Endothelial cell of hepatic sinusoid (primary cell): ENCODE measurements around the gene SLC38A8.

Experiments
- in situ Hi-C: cut with HindIII; loops from 2 replicates; pipeline ENCODE4 v1.10.0; 2017; ENCODE audit warnings: low sequenced_read_pairs

Gene SLC38A8

GRCh38 chr16:84033251-84034195 is 9.1 kb downstream of the SLC38A8 start:
- in situ Hi-C loops, result loop anchor here (5.0 kb wide), 2 partner anchors 46 to 69 kb away; no protein-coding TSS in a partner anchor

DNA sequence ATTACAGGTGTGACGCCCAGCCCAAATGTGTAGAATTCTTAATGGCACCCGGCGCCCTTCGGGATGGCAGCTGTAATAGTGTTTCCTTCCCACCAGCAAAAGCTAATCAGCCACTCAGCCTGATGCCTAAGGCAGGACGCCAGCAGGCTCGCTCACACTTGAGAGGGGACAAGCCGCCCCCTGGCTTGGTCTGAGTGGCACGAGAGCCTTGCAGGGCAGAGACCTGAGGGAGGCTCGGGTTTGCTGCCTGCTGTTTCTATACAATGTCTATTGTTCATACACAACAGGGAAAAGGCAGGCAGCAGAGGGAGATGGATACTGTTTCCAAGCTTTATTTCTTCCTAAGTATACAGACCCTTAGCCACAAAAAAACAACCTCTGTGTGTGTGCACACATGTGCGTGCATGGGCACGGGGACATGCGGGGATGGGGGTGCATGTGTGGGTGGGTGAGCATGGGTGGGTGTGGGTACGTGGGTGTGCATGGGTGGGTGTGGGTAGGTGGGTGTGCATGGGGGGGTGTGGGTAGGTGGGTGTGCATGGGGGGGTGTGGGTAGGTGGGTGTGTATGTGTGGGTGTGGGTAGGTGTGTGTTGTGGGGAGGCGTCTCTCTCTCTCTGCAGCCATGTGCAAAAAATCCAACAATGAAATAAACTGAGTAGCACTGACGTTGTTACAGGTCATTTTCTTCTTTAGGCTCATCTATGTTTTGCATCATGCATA is 10.0 kb downstream of the SLC38A8 start:
- in situ Hi-C loops, result loop anchor here (5.0 kb wide), 2 partner anchors 45 to 70 kb away; no protein-coding TSS in a partner anchor

DNA sequence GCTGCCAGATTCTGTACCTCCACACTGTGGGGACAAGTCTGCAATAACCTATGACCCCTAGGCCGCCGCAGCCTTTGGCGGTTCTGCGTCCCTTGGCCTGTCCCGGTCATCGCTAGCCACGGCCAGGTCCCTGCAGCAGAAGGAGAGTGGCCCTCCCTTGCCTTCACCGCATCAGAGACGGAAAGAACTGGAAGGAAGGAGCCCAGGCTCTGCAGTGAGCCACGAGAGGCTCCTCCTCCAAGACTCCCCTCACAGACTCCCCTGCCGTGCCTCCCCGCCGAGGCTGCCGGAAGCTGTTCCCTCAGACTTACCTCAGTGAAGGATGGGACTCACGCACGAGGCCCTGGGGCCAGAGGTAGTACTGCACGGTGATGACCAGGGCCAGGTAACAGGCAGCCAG is 11.0 kb downstream of the SLC38A8 start:
- in situ Hi-C loops, result loop anchor here (5.0 kb wide), 2 partner anchors 44 to 71 kb away; no protein-coding TSS in a partner anchor

DNA sequence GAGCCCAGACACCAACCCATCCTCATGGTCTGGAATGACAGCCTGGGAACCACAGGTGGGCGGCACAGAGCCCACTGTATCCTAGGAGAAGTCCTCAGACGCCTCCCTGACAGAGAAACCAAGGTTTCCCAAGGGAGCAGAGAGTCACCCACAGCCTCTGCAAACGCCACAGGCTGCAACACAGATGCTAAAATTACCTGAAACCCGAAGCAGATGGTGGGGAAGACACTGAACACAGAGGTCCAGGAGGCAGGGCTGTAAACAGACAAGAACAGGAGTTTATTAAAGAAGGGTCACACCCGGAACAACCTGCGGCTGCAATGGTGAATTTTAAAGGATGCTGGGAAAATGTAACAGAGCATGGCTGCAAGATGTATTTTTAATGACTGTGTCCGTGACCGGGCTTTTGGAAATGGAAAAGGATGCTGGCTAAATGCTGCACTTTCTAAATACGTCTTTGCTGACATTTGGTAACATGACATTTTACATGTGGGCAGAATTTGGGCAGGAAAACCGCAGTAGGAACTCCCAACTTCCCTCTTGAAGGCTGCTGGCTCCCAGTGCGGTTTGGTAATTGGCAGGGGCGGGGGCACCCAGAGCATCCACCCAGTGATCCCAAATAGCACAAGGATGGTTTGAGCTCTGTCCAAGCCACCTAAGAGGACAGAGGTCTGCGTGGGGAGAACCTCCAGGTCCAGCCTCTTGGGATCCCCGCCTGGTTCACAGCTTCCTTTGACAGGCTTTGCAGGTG is 13.1 kb downstream of the SLC38A8 start:
- in situ Hi-C loops, result loop anchor here (5.0 kb wide), 2 partner anchors 42 to 73 kb away; no protein-coding TSS in a partner anchor

GRCh38 chr16:84027625-84028024 is 15.0 kb downstream of the SLC38A8 start:
- in situ Hi-C loops, result no loop called here

- in situ Hi-C loops, result no loop called here
These were observed 16.0 kb downstream of the SLC38A8 start for GRCh38 chr16:84026606-84027005.

- in situ Hi-C loops, result no loop called here
These were observed 17.7 kb downstream of the SLC38A8 start for GRCh38 chr16:84024854-84025253.

- in situ Hi-C loops, result no loop called here
These were observed 20.0 kb downstream of the SLC38A8 start for GRCh38 chr16:84022644-84023043.

DNA sequence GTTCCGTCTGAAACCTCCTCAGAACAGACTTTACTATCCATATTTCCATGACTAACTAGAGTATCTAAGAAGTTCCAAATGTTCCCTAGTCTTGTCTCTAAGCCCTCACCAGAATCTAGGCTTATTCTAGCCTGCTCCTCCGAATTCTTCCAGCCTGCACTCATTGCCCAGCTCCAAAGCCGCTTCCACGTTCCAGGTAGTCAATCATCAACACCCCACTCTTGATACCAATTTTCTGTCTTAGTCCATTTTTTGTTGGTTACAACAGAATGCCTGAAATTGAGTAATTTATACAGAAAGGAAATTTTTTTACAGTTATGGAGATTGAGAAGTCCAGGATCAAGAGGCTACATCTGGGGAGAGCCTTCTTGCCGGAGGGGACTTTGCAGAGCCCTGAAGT is 21.1 kb downstream of the SLC38A8 start:
- in situ Hi-C loops, result no loop called here

- in situ Hi-C loops, result no loop called here
These were observed 22.2 kb downstream of the SLC38A8 start for GRCh38 chr16:84020353-84020752.

DNA sequence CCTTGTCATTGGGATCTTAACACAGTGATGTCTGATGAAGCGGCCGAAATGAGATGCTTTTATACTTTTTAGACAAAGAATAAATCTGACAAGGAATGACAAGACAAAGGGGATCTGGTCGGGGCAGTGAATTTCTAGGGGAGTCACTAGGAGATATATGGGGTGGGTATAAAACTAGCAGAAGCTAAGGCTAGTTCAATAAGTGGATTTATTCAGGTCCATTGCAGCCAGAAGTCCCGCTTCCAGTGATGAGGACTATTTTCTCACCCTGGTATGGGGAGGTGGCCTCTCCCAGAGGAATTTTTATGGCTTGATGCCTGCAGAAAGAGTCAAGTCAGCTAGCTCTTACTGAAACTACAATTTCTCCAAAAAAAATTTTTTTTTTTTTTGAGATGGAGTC is 23.9 kb downstream of the SLC38A8 start:
- in situ Hi-C loops, result no loop called here

GRCh38 chr16:84016477-84016876 is 26.1 kb downstream of the SLC38A8 start:
- in situ Hi-C loops, result no loop called here

DNA sequence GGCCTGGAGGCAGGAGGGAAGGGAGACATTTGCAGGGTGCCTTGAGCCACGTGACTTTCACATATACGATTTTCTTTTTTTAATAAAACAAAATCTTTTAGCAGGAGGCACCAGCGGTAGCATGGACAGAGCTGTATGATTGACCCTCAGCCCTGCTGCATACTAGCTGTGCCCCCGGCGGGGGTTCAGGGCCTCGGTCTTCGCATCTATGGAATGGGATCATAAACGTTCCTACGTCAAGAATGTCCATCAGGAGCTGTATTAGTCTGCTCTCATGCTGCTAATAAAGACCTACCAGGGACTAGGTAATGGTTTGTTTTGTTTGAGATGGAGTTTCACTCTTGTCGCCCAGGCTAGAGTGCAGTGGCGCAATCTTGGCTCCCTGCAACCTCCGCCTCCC is 27.2 kb downstream of the SLC38A8 start:
- in situ Hi-C loops, result no loop called here

- in situ Hi-C loops, result no loop called here
These were observed 27.8 kb downstream of the SLC38A8 start for GRCh38 chr16:84014570-84015327.

- in situ Hi-C loops, result no loop called here
These were observed 28.6 kb downstream of the SLC38A8 start for GRCh38 chr16:84013787-84014569.

- in situ Hi-C loops, result no loop called here
These were observed 33.3 kb downstream of the SLC38A8 start for GRCh38 chr16:84009282-84009681.

GRCh38 chr16:84007965-84008364 is 34.6 kb downstream of the SLC38A8 start:
- in situ Hi-C loops, result no loop called here

GRCh38 chr16:84007520-84007919 is 35.1 kb downstream of the SLC38A8 start:
- in situ Hi-C loops, result no loop called here

- in situ Hi-C loops, result no loop called here
These were observed 37.2 kb downstream of the SLC38A8 start for GRCh38 chr16:84005391-84005790.
